Measurements from ENCODE around the gene PEAR1.

GRCh38 chr1:156877433-156878170 lies 15.9 kb upstream of the PEAR1 start:
- TF ChIP-seq CTCF (IDR thresholded peaks at IDR 0.05; ENCODE audit: insufficient read depth, low read length, poor library complexity, severe bottlenecking) (no peak), EZH2phosphoT487 (conservative IDR thresholded peaks at IDR 0.05; ENCODE audit: low read length) (no peak)

Measured in SU-DHL-6 (cell line).